ENCODE measurements around the gene RBM39.
"Not testable (repeated sequence)": the region's sequence is repeated elsewhere in the genome, so short reads cannot be mapped to it uniquely, and the experiment has no call there.

- not testable (repeated sequence) for TF ChIP-seq CTCF, POLR2A (IDR thresholded peaks at IDR 0.05)
Measured at GRCh38 chr20:35723275-35723639, 18.8 kb downstream of the RBM39 start.
